Measurements from ENCODE around the gene FEM1B.
A peak's percentile ranks its signal among the peaks of the same experiment; 100 is the strongest.

FEM1B gene

GRCh38 chr15:68309024-68309423, 31.5 kb downstream of the FEM1B start:
- Mint-ChIP-seq H3K27me3 (ENCODE audit: low read depth) (peaks cover 7% of the 10 kb centered on the region), H3K4me3 (no peak overlapping the region), H3K4me1 (peaks cover 58% of the 10 kb centered on the region), H3K27ac (no peak overlapping the region), H3K9me3 (no peaks in the 10 kb centered on the region), H3K36me3 (ENCODE audit: low read depth) (no peaks in the 10 kb centered on the region)
- TF ChIP-seq, protein P1, sequence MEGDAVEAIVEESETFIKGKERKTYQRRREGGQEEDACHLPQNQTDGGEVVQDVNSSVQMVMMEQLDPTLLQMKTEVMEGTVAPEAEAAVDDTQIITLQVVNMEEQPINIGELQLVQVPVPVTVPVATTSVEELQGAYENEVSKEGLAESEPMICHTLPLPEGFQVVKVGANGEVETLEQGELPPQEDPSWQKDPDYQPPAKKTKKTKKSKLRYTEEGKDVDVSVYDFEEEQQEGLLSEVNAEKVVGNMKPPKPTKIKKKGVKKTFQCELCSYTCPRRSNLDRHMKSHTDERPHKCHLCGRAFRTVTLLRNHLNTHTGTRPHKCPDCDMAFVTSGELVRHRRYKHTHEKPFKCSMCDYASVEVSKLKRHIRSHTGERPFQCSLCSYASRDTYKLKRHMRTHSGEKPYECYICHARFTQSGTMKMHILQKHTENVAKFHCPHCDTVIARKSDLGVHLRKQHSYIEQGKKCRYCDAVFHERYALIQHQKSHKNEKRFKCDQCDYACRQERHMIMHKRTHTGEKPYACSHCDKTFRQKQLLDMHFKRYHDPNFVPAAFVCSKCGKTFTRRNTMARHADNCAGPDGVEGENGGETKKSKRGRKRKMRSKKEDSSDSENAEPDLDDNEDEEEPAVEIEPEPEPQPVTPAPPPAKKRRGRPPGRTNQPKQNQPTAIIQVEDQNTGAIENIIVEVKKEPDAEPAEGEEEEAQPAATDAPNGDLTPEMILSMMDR (IDR thresholded peaks at IDR 0.05; ENCODE audit: unreplicated experiment in 3 of 3), result no peak

- H3K4me3 Mint-ChIP-seq, result no peak overlapping the region
- no peaks in the 10 kb centered on the region for H3K9me3 Mint-ChIP-seq
- H3K27ac Mint-ChIP-seq, result peak overlapping the region; percentile 30 to 88 (median 44)
- H3K4me1 Mint-ChIP-seq, result peaks cover 58% of the 10 kb centered on the region
- no peaks in the 10 kb centered on the region for H3K36me3 Mint-ChIP-seq (ENCODE audit: low read depth)
- TF ChIP-seq, protein P1 (IDR thresholded peaks at IDR 0.05; ENCODE audit: unreplicated experiment in 3 of 3), result no peak
- peaks cover 7% of the 10 kb centered on the region for H3K27me3 Mint-ChIP-seq (ENCODE audit: low read depth)
Measured at GRCh38 chr15:68310178-68310803, 32.7 kb downstream of the FEM1B start.

- Mint-ChIP-seq H3K9me3 (no peaks in the 10 kb centered on the region), H3K36me3 (ENCODE audit: low read depth) (no peaks in the 10 kb centered on the region), H3K27ac (peak overlapping the region; percentile 30 to 88 (median 44)), H3K4me3 (no peak overlapping the region), H3K4me1 (peaks cover 63% of the 10 kb centered on the region), H3K27me3 (ENCODE audit: low read depth) (peaks cover 7% of the 10 kb centered on the region)
- TF ChIP-seq, protein P1 (IDR thresholded peaks at IDR 0.05; ENCODE audit: unreplicated experiment in 3 of 3), result no peak
Measured at GRCh38 chr15:68310804-68311463, 33.4 kb downstream of the FEM1B start.

DNA sequence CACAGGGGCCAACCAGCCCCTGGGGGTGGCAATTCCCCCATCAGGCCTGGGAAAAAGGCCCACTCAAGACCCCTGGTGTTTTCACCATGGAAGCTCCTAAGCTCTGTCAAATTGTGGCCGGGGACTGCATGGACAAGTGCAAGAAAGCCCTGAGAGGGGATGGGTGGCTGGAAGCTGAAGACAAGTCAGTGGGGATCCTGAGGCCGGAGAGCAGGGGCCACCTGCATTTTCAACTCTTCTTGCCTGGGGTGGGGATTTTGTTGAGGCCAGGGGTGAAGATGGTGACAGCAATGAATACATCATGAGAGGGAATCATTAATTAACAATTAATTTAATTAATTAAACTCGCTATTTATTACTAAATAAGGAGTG, 33.9 kb downstream of the FEM1B start:
- Mint-ChIP-seq H3K27ac (no peak overlapping the region), H3K9me3 (no peaks in the 10 kb centered on the region), H3K27me3 (ENCODE audit: low read depth) (peaks cover 4% of the 10 kb centered on the region), H3K4me3 (no peak overlapping the region), H3K4me1 (peaks cover 63% of the 10 kb centered on the region), H3K36me3 (ENCODE audit: low read depth) (no peaks in the 10 kb centered on the region)
- TF ChIP-seq, protein P1 (IDR thresholded peaks at IDR 0.05; ENCODE audit: unreplicated experiment in 3 of 3), result no peak

DNA sequence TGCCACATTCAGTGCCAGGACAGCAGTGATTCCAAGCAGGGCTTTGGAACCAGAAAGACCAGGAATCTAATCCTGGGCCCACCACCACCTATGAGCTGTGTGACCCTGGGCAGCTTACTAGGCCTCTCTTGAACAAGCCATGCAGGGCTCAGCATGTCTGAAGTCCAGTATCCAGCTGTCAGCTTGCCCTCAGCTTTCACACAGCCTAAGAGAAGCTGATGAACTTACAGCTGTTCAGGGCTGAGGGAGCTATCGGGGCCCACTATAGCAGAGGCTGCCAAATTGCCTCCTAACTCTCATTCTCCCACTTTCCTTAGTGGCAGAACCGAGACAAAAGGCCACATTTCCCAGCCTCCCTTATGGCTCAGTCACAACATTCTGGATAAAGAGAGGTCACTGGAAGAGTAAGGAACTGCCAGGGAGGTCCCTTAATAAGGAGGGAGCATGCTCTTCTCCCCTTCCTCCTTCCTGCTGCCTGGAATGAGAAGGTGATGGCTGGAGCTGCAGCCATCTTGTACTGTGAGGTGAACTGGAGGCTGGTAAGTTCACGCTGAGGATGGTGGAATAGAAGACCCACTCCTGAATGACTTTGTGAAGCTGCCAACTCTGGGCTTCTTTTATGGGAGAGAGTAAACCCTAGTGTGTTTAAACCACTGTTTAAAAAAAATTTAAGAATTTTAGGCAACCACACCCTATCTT, 34.5 kb downstream of the FEM1B start:
- Mint-ChIP-seq H3K27ac (no peak overlapping the region), H3K9me3 (no peaks in the 10 kb centered on the region), H3K36me3 (ENCODE audit: low read depth) (no peaks in the 10 kb centered on the region), H3K4me1 (peaks cover 64% of the 10 kb centered on the region), H3K4me3 (no peak overlapping the region), H3K27me3 (ENCODE audit: low read depth) (peaks cover 4% of the 10 kb centered on the region)
- TF ChIP-seq, protein P1 (IDR thresholded peaks at IDR 0.05; ENCODE audit: unreplicated experiment in 3 of 3), result no peak
